GM19468 (cell line): ENCODE measurements around the gene SIAH2.

Experiments
- ATAC-seq: cut with Tn5 transposase; IDR thresholded peaks from one replicate; pipeline ENCODE4 v1.9.1; 2021; ENCODE audit warnings: mild to moderate bottlenecking, moderate library complexity, moderate number of reproducible peaks; ENCODE audit not compliant: unreplicated experiment; ENCODE audit errors: extremely low read depth

The SIAH2 gene

DNA sequence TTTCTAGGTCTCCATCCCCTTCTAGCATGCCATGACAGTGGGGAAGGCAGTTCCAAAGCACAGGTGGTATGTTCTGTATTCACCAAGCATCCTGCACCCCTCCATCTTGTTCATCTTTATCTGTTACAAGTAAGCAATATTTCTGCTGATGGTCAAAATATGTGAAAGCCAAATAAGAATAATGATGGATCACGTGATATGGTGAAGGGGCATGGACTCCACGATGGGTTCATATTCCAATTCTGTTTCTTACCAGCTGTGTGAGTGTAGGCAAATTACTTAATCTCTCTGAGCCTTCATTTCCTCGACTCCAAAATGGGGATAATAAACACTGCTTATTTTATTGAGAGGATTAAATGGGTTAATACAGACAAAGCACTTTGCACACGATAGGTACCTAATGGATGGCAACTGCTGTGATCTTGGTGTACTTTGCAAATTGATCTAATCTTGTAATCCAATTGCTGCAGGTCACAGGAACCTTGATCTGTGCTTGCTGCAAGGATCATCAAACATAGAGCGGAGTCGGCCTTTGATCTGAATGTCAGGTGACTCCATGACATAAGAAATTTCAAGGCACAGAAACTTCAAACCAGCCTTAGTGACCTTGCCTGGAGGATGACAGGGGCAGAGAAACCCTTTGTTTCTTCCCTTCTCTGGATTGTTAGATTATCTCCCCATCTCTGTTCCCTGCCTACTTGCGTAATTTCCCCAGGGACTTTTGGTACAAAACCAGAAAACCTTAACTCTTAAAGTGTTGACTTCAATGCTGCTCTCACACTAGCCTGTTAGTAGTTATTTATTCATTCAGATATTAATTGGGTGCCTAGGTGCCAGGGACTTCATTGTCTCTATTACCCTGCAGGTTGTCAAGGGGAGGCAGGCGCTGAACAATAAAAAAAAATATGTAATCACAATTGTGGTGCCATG, 25.8 kb downstream of the SIAH2 start:
- no peak for ATAC-seq

DNA sequence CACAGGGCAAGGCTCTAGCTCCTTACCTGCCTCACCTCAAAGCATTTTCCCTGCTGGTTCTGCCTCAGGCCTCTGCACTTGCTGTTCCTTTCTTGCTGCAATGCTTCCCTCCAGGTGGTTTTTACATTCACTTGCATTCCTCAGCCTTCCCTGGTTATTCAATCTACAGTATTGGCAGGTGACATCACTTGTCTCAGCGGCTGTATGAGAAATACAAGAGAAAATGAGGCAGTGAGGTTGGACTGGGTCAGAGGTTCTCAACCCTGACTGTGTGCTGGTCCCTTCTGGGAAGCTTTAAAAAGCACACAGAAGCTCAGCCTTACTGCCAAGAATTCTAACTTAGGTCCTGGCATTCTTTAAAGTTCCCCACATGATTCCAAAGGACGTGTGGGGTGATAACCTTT, 26.7 kb downstream of the SIAH2 start:
- ATAC-seq, result no peak

DNA sequence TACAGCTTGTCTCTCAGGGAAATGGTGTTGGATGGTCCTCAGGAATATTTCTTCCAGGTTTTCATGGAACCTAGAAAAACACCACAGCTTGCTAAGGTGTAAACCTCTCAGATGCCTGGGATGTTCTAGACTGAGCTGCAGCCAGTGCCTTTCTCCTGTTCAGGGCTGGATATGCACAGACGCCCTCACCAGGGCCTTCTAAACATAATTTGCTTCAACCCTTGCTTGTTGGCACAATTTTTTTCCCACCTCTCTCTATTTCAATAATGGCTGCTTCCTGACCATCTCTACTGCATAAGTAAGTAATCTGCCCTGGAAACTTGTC, 28.2 kb downstream of the SIAH2 start:
- no peak for ATAC-seq

DNA sequence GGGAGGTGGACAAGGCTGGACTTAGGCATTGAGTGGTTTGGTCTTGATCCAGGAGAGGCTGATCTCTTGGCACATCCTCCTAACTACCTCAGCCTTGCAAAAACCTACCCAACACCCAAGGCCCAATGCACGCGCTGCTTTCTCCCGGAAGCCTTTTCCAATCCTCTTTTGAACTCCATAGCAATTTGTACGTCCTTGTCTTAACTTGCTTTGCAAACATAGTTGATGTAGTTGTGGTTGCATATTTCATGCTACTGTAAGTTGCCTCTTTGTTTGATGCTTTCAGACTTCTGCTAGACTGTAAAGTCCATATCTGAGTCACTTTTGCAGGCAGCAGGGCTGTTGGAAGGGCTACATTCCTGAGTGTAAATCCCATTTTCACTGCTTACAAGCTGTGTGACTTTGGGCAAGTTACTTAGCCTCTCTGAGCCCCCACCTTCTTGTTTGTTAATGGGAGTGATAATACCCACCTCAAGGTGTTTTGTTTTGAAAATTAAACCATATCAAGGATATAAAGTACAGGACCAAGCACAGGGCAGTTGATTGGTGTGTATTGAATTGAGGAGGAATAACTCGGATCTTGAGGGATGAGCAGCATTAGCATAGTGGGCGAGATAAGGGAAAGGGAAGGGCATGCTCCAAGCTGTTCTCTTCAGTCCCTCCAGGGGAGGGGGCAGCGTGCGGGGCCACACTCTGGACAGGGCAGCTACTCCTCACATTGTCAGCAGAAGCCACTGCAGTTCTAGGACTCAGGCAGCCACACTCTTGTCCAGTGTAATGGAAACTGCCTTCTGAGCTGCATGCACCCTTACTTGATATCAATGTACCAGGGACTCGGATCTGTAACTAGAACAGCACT, 28.8 kb downstream of the SIAH2 start:
- ATAC-seq, result no peak

DNA sequence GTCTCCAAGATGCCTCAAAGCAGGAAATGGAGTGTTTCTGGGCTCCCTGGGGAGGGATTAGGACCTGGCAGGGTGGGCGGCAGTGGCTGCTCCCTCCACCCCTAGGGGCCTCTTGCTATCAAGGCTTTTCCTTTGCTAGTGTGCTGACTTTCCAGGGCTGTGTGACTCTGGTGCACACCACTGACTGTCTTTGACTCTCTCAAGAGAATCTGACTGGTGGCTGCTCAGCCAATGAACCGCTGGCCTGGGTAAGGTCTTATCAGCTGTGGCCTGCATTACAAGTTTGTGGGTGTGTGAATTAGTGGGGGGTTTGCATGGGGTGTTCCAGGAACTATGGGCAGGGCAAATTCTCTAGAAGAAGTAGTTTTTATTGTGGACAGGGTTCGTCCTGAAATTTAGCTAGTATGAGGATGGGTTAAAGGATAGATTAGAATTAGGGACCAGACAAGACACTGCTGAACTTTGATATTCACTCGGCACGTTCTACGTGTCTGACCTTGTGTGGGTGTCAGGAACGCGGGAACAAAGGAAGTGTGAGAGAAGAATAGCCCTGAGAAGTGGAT, 29.5 kb downstream of the SIAH2 start:
- no peak for ATAC-seq

DNA sequence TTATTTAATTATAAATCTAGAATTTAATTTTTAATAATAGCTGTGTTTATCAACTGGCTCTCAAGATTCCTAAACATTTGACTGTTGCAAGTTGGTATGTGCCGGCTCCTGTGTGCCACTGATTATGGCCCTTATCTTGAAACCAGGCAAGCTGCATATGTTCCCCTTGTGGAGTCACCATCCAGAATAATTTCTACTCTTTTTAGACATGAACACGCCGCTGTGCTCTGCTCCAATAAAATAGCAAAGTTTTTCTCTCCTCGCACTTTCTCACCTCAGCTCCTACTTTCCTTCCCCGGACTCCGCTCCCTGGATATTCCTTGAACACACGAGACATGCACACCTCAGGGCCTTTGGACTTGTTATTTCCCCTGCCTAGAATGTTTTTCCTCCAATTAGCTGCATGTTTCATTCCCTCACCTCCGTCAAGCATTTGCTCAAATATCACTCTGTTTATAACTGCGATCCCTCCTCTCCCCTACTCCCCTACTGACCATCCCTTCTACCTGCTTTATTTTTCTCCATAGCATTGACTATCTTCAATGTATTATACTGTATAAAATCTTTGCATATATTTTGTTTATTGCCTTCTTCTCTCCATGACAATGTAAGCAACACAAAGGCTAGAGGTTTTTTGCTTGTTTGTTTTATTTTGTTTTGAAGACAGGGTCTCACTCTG, 33.1 kb downstream of the SIAH2 start:
- no peak for ATAC-seq

DNA sequence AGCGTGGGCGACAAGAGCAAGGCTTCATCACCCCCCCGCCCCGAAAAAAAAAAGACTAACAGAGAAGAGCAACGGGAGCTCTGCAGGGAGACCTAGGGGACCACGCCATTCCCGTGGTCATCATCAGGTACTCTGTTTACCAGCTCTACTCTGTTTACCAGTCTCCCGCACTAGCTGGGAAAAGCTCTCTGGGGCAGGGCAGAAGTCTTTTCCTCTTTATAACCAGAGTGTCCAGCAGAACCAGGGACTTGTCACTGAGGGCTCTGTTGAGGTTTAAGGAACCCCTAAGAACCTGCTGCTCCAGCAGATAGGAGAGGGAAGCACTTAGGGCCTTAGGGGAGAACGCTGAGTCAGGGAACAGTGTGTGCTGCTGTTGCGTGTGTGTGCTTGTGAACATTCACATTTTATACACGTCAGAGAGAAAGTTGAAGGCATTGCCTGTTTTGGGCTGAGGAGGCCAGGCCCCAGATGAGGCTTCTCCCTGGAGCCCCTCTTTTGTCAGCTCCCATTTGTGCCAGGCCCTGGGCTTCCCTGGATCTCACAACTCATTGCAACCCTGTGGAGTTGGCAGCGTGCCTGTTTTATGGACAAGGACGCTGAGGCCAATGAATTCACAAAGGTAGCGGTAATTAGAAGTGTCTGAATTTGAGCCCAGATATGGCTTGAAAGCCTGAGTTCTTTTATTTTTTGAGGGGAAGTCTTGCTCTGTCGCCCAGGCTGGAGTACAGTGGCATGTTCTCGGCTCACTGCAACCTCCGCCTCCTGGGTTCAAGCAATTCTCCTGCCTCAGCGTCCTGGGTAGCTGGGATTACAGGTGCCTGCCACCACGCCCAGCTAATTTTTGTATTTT, 35.1 kb downstream of the SIAH2 start:
- ATAC-seq, result no peak

DNA sequence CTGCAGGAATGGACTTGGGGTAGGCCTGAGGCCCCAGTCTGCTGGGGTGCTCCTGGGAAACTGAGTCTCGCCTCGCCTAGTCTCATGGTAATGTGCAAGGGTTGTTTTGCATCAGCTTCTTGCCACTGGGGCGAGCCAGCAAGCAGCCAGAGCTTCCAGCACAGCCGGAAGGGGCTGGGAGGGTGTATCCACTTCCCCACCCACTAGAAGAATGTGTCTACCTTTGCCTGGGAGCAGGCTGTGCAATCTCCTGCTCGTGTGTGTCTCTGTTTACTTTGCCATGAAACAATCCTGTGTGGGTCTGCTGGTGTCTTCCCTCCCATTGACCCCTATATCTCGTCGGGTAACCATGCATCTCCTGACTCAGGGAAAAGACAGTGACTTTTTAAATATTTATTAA, 37.4 kb downstream of the SIAH2 start:
- ATAC-seq, result no peak

DNA sequence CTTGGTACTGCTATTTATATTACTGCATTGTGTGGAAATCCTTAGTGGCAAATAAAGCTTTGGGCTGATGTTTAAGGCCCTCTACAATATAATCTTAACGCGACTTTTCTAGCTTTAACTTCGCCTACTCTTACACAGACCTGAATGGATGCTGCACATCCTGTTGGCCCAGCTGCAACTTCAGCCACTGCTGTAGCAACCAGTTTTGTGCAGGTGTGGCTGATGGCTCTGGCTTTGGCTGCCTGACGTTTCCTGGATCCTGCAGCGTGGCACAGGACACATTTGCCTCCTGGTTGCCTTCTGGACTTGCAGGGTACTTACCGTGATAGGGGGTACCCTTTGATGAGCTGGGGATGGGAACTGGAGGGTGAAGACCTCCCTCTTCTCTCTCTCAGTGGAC, 39.0 kb downstream of the SIAH2 start:
- ATAC-seq, result no peak

DNA sequence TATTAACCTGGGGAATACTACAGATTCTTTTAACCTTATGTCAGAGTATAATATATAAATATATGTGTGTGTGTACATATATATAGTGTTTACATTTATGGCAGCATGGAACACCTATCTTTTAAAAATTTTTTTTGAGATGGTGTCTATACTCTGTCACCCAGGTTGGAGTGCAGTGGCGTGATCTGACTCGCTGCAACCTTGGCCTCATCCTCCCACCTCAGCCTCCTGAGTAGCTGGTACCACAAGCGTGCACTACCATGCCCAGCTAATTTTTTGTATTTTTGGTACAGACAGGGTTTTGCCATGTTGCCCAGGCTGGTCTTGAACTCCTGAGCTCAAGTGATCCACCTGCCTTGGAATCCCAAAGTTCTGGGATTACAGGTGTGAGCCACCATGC, 40.7 kb downstream of the SIAH2 start:
- no peak for ATAC-seq

DNA sequence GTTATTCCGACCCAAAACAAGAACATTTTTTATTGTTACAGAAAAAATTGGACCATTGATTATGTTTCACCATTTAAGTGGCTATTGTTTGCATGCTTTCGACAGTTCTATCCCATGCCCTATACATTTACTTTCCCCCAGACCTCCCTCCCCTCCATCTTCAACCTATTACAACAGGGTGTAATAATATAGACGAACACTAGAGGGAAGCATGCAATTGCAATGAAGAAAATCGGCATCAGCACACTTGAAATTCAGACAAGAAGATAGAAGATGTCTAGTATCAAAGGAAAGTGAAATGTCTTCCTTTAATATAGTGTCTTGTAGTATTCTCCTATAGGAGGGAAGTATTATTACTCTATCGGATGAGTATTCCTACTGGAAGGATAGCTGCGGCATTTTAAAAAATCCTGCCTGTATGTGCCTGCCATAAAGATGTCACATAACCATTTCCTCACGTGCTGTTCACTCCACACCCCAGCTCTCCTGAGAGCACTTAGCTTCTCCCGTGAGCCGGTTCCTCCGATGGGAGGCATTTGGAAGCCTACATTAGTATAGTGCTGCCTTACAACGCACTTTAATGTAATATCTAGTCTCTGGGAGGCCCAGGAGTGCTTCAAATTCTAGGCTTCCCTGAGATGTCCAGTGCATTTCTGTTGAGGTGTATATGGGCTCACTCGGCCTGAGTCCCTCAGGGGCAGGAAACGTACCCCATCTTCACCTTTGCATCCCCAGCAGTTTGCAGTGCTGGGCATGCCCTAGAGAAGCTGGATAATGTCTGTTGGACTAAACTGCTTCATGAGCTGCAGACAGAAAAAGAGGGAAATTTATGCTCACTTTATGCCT, 41.5 kb downstream of the SIAH2 start:
- peak; percentile 39 for ATAC-seq

DNA sequence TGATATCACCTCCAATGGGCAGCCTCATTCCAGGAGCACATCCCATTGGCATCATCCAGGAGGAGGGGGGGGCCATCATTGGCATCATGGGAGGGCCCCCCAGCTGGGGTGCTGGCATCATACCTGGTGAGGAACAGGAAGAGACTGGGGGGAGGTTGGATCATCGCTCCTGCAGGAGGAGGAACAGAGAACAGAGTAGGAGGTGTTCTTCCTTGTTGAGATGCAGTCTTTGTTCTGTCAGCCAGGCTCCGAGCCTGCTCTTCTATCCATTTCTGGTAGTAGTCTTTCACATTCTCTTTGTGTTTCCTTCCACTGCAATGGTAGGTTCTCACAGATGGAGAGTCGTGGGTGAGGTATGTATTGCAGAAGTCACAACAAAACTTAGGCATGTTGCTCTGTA, 42.5 kb downstream of the SIAH2 start:
- ATAC-seq, result no peak

DNA sequence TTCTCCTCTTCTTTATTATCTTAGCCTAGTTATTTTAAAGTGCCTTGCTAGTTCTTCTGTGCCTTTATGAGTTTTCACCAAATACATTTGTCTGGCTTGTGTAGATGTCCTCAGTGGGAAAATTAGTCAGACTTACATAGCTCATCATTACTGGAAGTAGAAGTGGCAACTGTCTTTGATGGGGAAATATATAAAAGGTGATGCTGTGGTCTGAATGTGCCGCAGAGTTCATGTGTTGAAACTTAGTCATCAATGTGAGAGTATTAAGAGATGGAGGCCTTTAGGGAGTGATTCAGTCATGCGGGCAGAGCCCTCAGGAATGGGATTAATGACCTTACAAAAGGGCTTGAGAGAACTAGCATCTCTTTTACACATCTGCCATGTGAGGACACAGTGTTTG, 52.9 kb downstream of the SIAH2 start:
- no peak for ATAC-seq

DNA sequence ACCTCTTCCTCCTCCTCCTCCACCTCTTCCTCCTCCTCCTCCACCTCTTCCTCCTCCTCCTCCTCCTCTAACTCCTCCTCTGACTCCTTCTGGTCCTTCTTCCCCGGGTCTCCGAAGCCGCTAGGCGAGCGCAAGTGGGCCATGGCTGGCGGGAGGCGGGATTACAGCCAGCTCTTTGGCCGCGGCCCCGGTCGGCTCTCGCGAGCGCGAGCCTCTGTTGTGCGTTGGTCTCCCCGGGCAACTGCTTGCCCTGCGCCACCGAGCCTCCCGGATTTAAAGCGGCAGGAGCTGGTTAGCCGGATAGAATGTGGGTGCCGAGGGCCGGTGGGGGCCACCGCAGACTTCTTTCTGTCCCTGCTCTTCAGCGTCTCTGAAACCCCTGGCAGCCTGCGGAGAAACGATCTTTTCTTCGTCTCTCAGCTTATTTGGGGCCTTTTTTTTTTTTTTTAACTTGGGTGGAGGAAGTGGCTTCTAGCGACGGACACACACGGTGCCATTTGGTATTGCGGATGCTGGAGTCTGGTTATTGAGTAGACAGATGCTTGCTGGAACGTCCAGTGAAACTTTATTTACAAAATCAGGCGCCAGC, 59.1 kb downstream of the SIAH2 start, which contains the start of gene ERICH6:
Gene ERICH6, minus strand, starts transcription at position 165 of the 589 bp plus-strand sequence. Its CDS starts 22 bp downstream, at position 143.
- peak; percentile 95 for ATAC-seq

DNA sequence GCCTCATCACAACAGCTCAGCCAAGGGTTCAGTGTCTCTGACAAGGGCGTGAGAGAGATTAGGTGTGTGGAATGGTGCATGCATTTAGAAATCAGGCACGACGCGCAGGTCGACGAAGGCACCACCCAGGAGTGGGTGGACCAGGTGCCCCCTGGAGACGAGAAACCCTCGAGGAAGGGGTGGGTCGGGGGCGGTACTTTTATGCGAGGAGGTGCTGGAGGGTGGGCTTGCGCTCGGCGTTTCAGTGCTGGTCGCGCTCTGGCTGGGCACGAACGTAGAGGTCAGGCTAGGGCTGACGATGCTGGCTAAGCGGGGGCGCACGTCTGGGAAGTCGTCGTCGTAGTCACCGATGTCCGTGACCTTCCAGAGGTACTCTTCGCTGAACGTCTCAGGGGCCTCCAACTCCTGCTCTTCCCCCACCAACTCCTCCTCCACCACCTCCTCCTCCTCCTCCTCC, 59.6 kb downstream of the SIAH2 start:
- peak; percentile 12 for ATAC-seq

DNA sequence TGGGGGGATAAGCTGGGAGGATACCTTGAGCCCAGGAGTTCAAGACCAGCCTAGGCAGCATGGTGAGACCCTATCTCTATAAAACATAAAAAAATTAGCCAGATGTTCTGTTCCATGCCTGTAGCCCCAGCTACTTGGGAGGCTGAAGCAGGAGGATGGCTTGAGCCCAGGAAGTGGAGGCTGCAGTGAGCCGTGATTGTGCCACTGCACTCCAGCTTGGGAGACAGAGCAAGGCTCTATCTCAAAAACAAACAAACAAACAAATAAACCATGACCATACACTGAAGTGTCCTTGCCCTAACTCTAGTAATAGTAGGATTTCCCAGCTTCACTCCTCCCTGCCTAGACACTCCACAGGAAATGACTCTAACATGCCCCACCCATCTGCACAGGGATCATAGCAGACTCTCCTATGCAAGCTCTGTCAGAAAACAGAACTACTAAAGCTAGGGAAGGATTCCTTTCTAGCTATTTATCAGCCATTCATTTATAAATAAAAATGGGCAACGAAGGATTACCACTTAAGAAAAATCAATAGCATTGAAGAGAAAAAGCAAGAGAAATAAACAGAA, 63.8 kb downstream of the SIAH2 start:
- ATAC-seq, result no peak

DNA sequence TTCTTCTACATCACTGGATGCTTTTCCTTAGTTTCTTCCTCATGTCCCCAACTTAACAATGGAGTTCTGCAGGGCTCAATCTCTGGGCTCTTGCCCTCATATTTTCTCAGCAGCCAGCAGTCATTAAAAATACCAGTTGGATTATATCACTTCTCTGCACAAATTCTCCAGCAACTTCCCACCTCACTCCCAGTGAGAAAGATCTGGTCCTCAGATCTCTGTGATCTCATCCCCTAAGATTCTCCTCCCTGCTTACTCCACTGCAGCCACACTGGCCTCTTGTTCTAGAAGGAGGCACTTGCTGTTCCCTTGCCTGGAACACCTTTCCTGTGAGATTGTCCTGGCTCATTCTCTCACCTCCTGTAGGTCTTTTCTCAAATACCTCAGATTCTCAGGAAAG, 65.3 kb downstream of the SIAH2 start:
- ATAC-seq, result no peak
